ENCODE data around the gene PHF2.

DNA sequence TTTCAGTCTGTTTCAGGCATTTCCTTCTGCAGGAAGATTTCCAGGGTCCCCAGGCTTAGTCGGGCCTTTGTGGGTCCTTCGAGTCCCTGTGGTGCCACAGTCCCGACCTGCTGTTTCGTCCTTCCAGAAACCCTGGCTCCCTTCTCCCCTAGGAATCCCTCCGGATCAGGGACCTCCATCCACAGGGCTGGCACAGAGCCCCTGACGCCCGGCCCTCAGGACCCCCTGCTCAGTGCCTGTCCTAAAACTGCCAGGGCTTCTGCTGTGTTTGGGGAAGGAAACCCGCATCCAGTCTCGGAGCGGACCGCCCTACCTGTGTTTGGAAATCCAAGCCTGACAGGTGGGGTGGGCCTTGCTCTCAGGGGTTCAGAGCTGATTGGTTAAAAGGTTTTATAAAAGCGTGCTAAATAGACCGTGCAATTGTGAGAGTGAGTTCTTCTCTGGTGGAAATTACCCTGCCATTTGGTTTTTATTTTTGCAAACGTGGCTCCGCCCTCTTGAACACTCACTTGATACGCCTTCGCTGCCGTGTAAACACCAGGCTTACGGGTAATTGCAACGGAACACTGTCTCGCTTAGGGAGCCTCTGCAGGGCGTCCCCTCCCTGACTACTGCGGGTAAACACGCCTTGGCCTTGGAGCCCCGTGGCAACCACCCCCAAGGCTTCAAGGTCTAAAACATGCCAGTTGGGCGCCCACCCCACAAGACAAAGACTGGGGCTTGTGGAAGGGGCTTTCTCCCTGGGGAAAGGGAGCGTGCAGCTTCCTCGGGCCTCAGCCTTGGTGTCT lies 121.2 kb downstream of the PHF2 start:
- no peak for TF ChIP-seq EZH2 (IDR thresholded peaks at IDR 0.05; ENCODE audit: borderline replicate concordance, insufficient read depth, low read depth, low read length, poor library complexity, severe bottlenecking)
- TF ChIP-seq, protein P1, sequence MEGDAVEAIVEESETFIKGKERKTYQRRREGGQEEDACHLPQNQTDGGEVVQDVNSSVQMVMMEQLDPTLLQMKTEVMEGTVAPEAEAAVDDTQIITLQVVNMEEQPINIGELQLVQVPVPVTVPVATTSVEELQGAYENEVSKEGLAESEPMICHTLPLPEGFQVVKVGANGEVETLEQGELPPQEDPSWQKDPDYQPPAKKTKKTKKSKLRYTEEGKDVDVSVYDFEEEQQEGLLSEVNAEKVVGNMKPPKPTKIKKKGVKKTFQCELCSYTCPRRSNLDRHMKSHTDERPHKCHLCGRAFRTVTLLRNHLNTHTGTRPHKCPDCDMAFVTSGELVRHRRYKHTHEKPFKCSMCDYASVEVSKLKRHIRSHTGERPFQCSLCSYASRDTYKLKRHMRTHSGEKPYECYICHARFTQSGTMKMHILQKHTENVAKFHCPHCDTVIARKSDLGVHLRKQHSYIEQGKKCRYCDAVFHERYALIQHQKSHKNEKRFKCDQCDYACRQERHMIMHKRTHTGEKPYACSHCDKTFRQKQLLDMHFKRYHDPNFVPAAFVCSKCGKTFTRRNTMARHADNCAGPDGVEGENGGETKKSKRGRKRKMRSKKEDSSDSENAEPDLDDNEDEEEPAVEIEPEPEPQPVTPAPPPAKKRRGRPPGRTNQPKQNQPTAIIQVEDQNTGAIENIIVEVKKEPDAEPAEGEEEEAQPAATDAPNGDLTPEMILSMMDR (IDR thresholded peaks at IDR 0.05): no peak
